Activated CD4-positive, alpha-beta T cell treated with anti-CD3 and anti-CD28 coated beads, Interleukin-2, amount 50 U/mL, for 1 hour (primary cell): ENCODE measurements around the gene CFAP299.

Source experiments
- DNase-seq: peaks from one replicate; pipeline ENCODE4 v3.0.0-alpha.2; 2020

Gene CFAP299

GRCh38 chr4:80532674-80533333 is 197.3 kb downstream of the CFAP299 start:
- DNase-seq: no peak

DNA sequence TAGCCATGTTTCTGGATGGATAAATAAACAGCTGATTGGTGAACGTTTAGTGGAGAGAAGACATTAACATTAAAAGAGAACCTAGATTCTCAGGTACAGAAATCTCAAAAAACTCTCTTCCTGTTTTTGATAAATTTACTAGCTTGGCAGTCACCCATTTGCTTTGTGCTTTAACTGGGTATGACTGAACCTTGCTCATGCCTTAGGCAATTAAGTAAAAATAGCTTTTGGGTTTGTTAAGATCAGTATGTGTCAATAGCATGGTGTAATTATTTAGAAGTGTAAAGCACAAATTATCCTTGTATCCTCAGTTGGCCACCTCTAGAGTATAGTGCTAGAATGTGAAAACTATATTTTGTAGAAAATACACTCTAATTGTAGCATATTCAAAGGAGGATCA is 200.0 kb downstream of the CFAP299 start:
- no peak for DNase-seq

DNA sequence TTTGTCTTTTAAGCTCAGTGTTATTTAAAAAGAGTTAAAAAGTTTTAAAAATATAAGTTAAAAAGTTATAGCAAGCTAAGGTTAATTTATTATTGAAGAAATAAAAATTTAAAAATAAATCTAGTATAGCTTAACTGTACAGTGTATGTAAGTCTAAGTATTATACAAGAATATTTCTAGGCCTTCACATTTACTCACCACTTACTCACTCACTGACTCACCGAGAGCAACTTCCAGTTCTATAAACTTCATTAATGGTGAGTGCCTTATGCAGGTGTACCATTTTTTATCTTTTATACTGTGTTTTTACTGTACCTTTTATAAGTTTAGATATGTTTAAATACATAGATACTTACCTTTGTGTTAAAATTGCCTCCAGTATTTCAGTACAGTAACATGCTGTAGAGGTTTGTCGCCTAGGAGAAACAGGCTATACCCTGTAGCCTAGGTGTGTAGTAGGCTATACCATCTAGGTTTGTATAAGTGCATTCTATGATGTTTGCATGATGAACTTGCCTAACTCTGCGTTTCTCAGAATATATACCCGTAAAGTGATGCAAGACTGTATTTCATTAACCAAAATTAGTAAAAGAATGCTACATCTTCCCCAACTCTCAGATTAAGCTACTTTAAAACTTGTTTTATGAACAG is 202.9 kb downstream of the CFAP299 start:
- DNase-seq: no peak

GRCh38 chr4:80539190-80539589 is 203.7 kb downstream of the CFAP299 start:
- DNase-seq: no peak

- DNase-seq: no peak
These were observed 204.8 kb downstream of the CFAP299 start for GRCh38 chr4:80540349-80540748.

DNA sequence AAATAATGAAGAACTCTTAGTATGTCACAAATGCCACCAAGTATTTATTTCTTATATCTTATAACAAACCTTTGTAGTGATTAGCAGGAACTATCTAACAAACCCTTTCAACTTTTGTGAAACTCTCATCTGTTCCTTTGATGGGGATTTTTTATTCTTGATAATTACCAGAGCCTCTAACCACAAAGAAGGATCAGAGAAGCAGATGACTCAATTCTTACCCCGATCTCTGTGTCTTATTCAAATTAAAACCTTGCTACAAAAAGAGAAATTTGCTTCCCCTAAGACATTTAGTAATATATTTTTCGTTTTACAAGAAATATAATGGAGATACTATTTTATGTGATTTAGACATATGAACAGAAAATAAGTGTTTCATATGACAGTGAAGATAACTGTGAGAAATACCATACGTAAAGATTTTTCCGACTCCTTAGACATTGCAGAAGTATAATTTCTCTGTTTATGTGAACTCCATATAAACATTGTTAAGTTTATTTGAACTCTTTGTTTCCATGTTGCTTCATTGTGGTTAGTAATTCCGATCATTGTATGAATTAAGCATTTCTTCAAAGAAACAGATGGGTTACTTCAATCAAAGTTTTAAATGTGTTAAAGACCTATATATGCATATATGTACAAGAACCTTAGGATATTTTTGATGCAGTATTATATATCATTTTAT is 205.4 kb downstream of the CFAP299 start:
- no peak for DNase-seq

- DNase-seq: no peak
These were observed 207.2 kb downstream of the CFAP299 start for GRCh38 chr4:80542747-80543146.

DNA sequence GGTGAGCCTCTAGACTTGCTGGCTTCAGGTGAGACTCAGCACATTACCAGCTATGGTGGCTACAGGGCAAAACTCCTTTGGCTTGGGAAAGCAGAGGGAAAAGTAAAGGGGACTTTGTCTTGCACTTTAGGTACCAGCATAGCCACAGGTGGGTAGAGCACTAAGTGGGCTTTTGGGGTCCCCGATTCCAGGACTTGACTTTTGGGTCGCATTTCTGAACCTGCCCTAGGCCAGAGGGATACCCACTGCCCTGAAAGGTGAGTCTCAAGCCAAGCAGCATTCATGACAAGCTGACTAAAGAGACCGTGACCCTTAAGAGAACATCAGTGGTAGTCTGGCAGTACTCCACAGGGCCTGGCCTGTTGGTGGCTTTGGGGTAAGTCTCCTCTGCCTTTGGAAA is 224.8 kb downstream of the CFAP299 start:
- DNase-seq: no peak

- no peak for DNase-seq
These were observed 230.8 kb downstream of the CFAP299 start for GRCh38 chr4:80566203-80566872.

- DNase-seq: no peak
These were observed 233.4 kb downstream of the CFAP299 start for GRCh38 chr4:80568891-80569290.

DNA sequence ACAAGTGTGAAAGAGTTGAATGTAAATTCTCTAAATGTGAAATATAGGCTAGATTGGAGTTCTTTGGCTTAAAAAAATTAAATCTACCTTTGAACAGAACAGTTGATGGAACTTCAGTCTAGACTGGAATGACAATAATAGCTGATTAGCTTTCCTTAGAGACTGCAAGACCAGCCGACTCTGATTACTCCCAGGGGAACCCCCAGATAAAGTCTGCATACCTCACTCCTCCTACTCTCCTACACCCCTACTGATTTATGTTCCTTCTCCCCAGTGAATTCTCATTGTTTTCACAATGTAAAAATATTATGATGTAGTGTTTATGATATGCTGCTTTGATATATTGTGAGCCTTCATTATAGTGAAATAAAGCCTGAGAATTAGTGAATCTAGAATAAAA is 241.3 kb downstream of the CFAP299 start:
- no peak for DNase-seq

DNA sequence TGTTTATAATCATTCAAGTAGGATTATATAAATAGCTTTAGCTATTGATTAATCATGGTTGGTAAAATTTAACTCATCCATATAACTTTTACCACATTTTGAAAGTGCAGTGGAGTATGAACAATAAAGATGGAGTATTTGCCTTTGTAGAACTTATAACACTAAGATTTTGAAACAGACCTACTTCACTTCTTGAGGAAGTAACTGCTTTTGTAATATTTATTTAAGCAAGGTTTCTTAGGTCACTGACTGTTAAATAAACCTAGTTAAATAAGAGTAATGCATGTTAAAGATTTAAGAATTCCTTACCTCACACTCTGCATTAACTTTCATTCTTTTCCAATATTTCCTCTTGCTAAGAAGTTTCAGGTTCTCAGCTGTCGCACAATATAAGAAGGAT is 242.5 kb downstream of the CFAP299 start:
- no peak for DNase-seq

DNA sequence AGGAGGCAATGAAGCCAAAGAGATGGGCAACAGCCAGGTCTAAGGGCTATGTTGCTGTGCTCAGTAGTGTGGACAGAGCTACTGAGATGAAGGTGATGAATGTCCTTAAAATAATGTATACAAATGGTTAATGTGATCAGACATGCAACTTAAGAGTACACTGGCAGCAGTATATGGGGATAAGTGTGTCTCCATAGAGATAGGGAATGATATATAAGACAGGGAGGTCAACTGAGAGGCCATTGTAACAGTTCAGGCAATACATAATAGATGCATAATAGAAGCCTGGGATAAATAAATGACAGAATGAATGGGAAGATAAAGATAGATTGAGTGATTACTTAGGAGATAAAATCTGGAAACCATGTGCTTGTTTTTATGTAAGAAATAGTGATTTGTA is 250.0 kb downstream of the CFAP299 start:
- DNase-seq: no peak

DNA sequence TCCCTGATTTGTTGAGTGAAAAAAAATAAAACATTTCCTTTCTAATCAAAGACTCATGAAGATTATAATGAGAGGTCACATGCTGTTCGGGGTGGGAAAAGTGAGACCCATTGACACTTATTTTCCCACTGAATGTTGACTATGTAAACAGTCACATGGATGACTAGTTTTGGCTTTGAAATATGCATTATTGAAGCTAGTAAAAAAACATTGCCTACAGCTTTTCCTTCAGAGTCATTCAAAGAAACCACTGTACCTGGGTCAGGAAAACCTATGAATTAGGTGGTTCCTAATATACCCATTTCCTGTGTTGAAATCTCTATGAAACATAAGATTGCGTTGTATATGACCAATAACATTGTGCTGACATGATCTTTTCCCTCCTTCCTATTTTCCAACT is 251.2 kb downstream of the CFAP299 start:
- no peak for DNase-seq

GRCh38 chr4:80587871-80588385 is 252.4 kb downstream of the CFAP299 start:
- no peak for DNase-seq

GRCh38 chr4:80592950-80593349 is 257.4 kb downstream of the CFAP299 start:
- DNase-seq: no peak

- no peak for DNase-seq
These were observed 259.2 kb downstream of the CFAP299 start for GRCh38 chr4:80594701-80595100.

GRCh38 chr4:80608281-80608980 is 272.9 kb downstream of the CFAP299 start:
- DNase-seq: no peak

GRCh38 chr4:80610199-80610598 is 274.7 kb downstream of the CFAP299 start:
- DNase-seq: no peak

DNA sequence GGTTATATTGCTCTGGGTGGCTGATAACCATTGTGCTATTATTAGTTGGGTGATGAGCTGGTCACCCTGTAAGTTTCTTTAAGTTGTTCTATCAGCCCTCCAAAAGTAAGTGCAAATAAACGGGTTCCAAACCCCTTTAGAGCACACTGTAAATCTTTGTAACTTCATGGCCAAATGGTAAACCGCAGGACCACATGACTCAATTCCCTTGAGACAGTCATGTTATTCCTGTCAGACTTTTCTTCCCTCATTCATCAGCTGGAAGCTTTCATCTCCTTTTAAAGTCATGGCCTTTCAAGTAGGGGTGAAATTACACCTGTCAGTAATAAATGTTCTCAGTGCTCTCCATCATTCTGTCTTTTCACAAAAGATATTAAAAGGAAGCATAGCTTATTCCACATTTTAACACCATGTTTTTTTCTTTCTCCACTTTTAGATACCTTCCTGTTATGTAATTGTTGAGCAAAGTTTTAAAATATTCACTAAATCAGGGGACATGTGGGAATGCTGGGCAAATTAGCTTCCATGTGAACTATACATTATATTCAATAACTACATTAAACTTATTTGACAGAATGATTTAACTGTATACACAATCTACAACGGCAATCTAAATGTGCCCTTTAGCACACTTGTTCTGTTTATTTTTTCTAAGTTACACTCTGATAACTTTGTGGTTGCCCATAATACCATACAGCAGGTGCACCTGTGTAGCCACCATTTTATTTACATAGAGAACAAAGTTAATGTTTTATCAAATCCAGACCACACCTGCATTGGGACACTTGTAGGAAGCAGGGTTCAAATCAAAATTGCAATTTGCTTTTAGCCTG is 275.5 kb downstream of the CFAP299 start:
- no peak for DNase-seq

- no peak for DNase-seq
These were observed 276.1 kb downstream of the CFAP299 start for GRCh38 chr4:80611678-80611979.

GRCh38 chr4:80613470-80613869 is 277.9 kb downstream of the CFAP299 start:
- no peak for DNase-seq
